Hepatocyte (in vitro differentiated cells): ENCODE results near the gene ASTN2.

ENCODE experiments used
- CTCF ChIP-seq: fragments of 200-600 bp; sonication (generic); IDR thresholded peaks from 2 replicates; pipeline ENCODE4 v1.5.1; 2016; ENCODE audit warnings: antibody characterized with exemption, mild to moderate bottlenecking; ENCODE audit not compliant: poor library complexity
- EZH2 ChIP-seq: fragments of 200-600 bp; sonication (generic); IDR thresholded peaks from 2 replicates; pipeline ENCODE4 v1.6.1; 2016; ENCODE audit warnings: antibody characterized with exemption, mild to moderate bottlenecking, borderline replicate concordance
- EZH2phosphoT487 ChIP-seq: fragments of 200-600 bp; sonication (generic); IDR thresholded peaks from one replicate; pipeline ENCODE4 v1.6.1; 2018; ENCODE audit warnings: antibody characterized with exemption, mild to moderate bottlenecking, low read depth, moderate library complexity; ENCODE audit not compliant: unreplicated experiment, severe bottlenecking

GRCh38 chr9:116792271-116792670 lies 622.6 kb downstream of the ASTN2 start:
- TF ChIP-seq EZH2phosphoT487 (no peak), CTCF (no peak), EZH2 (no peak)
